Trophoblast cell (in vitro differentiated cells and primary cell): ENCODE data around the gene CAMSAP2.

Experiments used
- DNase-seq, 2 donors: peaks; one replicate each; pipeline ENCODE4 v3.0.0-alpha.2; 2016
- H2AFZ ChIP-seq: 2 replicates; pipeline ENCODE4 v1.6.1; 2013; ENCODE audit warnings: low read length, moderate library complexity, mild to moderate bottlenecking; ENCODE audit not compliant: insufficient read depth, poor library complexity
- H2AK5ac ChIP-seq: 2 replicates; pipeline ENCODE4 v1.6.1; 2013; ENCODE audit warnings: mild to moderate bottlenecking, low read length
- H2BK120ac ChIP-seq: 2 replicates; pipeline ENCODE4 v1.6.1; 2013; ENCODE audit warnings: low read length, mild to moderate bottlenecking, moderate library complexity; ENCODE audit not compliant: insufficient read depth, poor library complexity
- H2BK12ac ChIP-seq: 2 replicates; pipeline ENCODE4 v1.6.1; 2013; ENCODE audit warnings: mild to moderate bottlenecking, low read length, moderate library complexity
- H2BK5ac ChIP-seq: 2 replicates; pipeline ENCODE4 v1.6.1; 2013; ENCODE audit warnings: low read length, low read depth, moderate library complexity, mild to moderate bottlenecking; ENCODE audit not compliant: poor library complexity
- H3K14ac ChIP-seq: 2 replicates; pipeline ENCODE4 v1.6.1; 2013; ENCODE audit warnings: mild to moderate bottlenecking, low read length
- H3K18ac ChIP-seq: 2 replicates; pipeline ENCODE4 v1.6.1; 2013; ENCODE audit warnings: mild to moderate bottlenecking, low read length
- H3K23ac ChIP-seq: 2 replicates; pipeline ENCODE4 v1.6.1; 2013; ENCODE audit warnings: low read length
- H3K27ac ChIP-seq: 2 replicates; pipeline ENCODE4 v1.5.1; 2013; ENCODE audit warnings: low read depth, mild to moderate bottlenecking, inconsistent platforms, low read length, moderate library complexity
- H3K27me3 ChIP-seq: 2 replicates; pipeline ENCODE4 v1.6.1; 2013; ENCODE audit warnings: inconsistent platforms, mild to moderate bottlenecking, low read length, moderate library complexity; ENCODE audit not compliant: insufficient read depth
- H3K36me3 ChIP-seq, 2 experiments: 1 replicate in 1 of 2; 2 replicates in 1 of 2; pipeline ENCODE4 v1.6.1; 2013; ENCODE audit warnings: low read length in 2 of 2, mild to moderate bottlenecking in 2 of 2, moderate library complexity in 1 of 2; ENCODE audit not compliant: insufficient read depth in 2 of 2, control insufficient read depth in 1 of 2
- H3K4ac ChIP-seq: 2 replicates; pipeline ENCODE4 v1.6.1; 2013; ENCODE audit warnings: low read depth, mild to moderate bottlenecking, low read length, moderate library complexity
- H3K4me1 ChIP-seq, 2 experiments: 1 replicate in 1 of 2; 2 replicates in 1 of 2; pipeline ENCODE4 v1.6.1; 2013; ENCODE audit warnings: low read length in 2 of 2, mild to moderate bottlenecking in 2 of 2, moderate library complexity in 1 of 2; ENCODE audit not compliant: insufficient read depth in 2 of 2, control insufficient read depth in 1 of 2
- H3K4me2 ChIP-seq: 2 replicates; pipeline ENCODE4 v1.6.1; 2013; ENCODE audit warnings: inconsistent platforms, mild to moderate bottlenecking, low read length, moderate library complexity
- H3K4me3 ChIP-seq: 2 replicates; pipeline ENCODE4 v1.5.1; 2013; ENCODE audit warnings: mild to moderate bottlenecking, low read depth, low read length, inconsistent platforms
- H3K79me1 ChIP-seq: one replicate; pipeline ENCODE4 v1.6.1; 2013; ENCODE audit warnings: low read length
- H3K79me2 ChIP-seq: 2 replicates; pipeline ENCODE4 v1.6.1; 2013; ENCODE audit warnings: low read length, mild to moderate bottlenecking; ENCODE audit not compliant: control insufficient read depth, insufficient read depth, poor library complexity
- H3K9ac ChIP-seq: 2 replicates; pipeline ENCODE4 v1.6.1; 2013; ENCODE audit warnings: mild to moderate bottlenecking, low read length
- H3K9me3 ChIP-seq: 2 replicates; pipeline ENCODE4 v1.6.1; 2013; ENCODE audit warnings: low read depth, mild to moderate bottlenecking, control low read depth, inconsistent platforms, low read length; ENCODE audit not compliant: insufficient read depth
- H4K12ac ChIP-seq: 2 replicates; pipeline ENCODE4 v1.6.1; 2013; ENCODE audit warnings: low read depth, mild to moderate bottlenecking, low read length, moderate library complexity
- H4K8ac ChIP-seq: 2 replicates; pipeline ENCODE4 v1.6.1; 2013; ENCODE audit warnings: low read depth, mild to moderate bottlenecking, low read length, moderate library complexity
- H4K91ac ChIP-seq: one replicate; pipeline ENCODE4 v1.6.1; 2013; ENCODE audit warnings: low read depth, mild to moderate bottlenecking, low read length, moderate library complexity
- WGBS: extraction: QIAGEN DNeasy Blood & Tissue Kit; methylation state at CpG from one replicate; pipeline ENCODE4 v1.1.7; 2013; ENCODE audit warnings: missing lambda C conversion rate; ENCODE audit not compliant: insufficient read length, insufficient coverage; ENCODE audit errors: extremely low coverage; 5-methylcytosine and 5-hydroxymethylcytosine counted together

Gene CAMSAP2

DNA sequence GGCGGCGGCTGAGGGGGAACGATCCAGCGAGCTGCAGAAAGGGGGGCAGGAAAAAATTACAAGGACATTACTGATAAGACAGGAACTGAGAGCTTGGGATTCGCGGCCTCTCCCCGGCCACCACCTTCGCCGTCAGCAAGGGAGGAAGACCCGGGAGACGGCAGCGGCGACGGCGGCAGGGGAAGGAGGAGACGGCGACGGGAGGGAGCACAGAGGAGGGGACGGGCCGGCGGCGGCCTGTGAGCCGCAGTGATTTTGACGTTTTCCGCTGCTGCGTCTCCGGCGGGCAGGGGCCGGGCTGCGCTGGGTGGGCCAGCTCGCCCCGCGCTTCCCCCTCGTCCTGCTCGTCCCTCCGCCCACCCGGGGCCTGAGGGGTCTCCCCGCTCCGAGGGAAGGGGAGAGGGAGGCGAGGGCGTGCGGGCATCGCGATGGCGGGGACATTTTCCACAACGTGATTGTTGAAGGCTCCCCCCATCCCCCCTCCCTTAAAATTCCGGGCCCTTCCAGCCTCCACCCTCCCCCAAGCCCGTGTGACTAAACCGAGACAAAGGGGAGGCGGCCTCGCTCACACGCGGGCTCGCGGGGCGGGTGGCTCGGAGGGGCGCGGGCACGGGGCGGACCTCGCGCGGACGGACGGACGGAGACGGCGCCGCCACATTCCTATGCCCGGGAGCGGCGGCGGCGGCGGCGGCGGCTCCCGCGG lies 407 bp downstream of the CAMSAP2 start:
- H2AFZ ChIP-seq = peak overlapping the region; percentile 99
- peak overlapping the region; percentile 99 for H3K4ac ChIP-seq
- peak overlapping the region; percentile 87 for H3K4me2 ChIP-seq
- peak overlapping the region; percentile 41 for H2BK12ac ChIP-seq
- WGBS = no CpG with 5 or more reads among the region's 80 CpGs
- H3K4me1 ChIP-seq = peaks cover 0 to 2% of the 10 kb centered on the region in 2 experiments
- peak overlapping the region; percentile 100 for H3K27ac ChIP-seq
- no peaks in the 10 kb centered on the region for H3K27me3 ChIP-seq
- peak overlapping the region; percentile 97 for H3K14ac ChIP-seq
- H2BK5ac ChIP-seq = peak overlapping the region; percentile 98
- H3K36me3 ChIP-seq = no peaks in the 10 kb centered on the region
- H4K12ac ChIP-seq = peak overlapping the region; percentile 71
- H3K79me1 ChIP-seq = peaks cover 16% of the 10 kb centered on the region
- peak overlapping the region; percentile 98 for H2BK120ac ChIP-seq
- peak overlapping the region; percentile 34 for H2AK5ac ChIP-seq
- peak overlapping the region; percentile 89 for H3K9ac ChIP-seq
- H3K9me3 ChIP-seq = no peaks in the 10 kb centered on the region
- H3K79me2 ChIP-seq = peaks cover 12% of the 10 kb centered on the region
- H3K18ac ChIP-seq = peak overlapping the region; percentile 99
- peak overlapping the region; percentile 88 for H4K91ac ChIP-seq
- H4K8ac ChIP-seq = peak overlapping the region; percentile 96
- H3K23ac ChIP-seq = no peak overlapping the region
- DNase-seq = peak; percentile 60 to 74
- H3K4me3 ChIP-seq = peak overlapping the region; percentile 83

DNA sequence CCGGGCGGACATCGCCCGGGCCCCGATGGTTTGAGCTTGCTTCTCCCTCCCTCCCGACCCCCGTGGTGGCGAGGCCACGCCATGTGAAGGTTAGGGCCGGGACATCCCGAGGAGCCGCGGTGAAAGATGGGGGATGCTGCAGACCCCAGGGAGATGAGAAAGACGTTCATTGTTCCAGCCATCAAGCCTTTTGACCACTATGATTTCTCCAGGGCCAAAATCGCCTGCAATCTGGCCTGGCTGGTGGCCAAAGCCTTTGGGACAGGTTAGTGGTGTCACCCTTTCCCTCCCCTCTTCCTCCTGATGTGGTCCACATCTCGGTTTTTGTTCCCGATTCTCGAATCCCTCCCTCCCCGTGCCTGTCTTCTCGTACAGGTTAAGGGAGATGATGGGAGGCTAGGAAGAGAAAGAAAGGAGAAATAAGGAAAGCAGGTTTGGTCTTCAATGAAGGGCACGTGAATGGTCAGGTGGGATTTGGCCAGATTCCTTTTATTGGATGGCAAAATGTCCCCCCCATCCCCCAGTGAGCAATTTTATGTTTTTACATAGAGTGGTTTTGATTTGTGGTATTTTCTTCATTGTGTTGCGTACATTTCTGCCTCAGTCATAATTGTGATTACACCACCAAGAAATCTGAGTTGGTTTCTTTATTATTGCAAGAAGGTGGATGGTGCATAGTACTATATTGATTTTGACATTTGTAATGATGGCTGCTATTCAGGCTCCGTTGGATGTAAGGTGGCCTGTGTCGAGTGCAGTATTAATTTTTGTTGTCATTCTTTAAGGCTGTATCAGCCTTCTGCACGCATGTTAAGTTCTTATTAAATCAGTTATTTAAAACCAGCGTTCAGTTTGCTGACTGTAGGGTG lies 1.2 kb downstream of the CAMSAP2 start:
- no CpG with 5 or more reads among the region's 26 CpGs for WGBS
- Histone ChIP-seq H3K36me3 (no peaks in the 10 kb centered on the region), H3K4ac (peak overlapping the region; percentile 99), H2BK12ac (peak overlapping the region; percentile 23), H3K18ac (peak overlapping the region; percentile 99), H3K27ac (peak overlapping the region; percentile 100), H2BK5ac (peak overlapping the region; percentile 98), H3K23ac (no peak overlapping the region), H2AFZ (peak overlapping the region; percentile 99), H2AK5ac (peak overlapping the region; percentile 70), H3K9me3 (no peaks in the 10 kb centered on the region), H3K27me3 (no peaks in the 10 kb centered on the region), H4K91ac (peak overlapping the region; percentile 88), H2BK120ac (peak overlapping the region; percentile 98), H3K79me1 (peaks cover 16% of the 10 kb centered on the region), H3K4me2 (peak overlapping the region; percentile 60), H3K14ac (peak overlapping the region; percentile 97), H3K9ac (peak overlapping the region; percentile 62), H4K12ac (peak overlapping the region; percentile 19), H4K8ac (peak overlapping the region; percentile 96), H3K4me1 (peaks cover 0 to 4% of the 10 kb centered on the region in 2 experiments), H3K4me3 (peak overlapping the region; percentile 83), H3K79me2 (peaks cover 14% of the 10 kb centered on the region)
- DNase-seq = peak in 1 of 2 donors; percentile 40

DNA sequence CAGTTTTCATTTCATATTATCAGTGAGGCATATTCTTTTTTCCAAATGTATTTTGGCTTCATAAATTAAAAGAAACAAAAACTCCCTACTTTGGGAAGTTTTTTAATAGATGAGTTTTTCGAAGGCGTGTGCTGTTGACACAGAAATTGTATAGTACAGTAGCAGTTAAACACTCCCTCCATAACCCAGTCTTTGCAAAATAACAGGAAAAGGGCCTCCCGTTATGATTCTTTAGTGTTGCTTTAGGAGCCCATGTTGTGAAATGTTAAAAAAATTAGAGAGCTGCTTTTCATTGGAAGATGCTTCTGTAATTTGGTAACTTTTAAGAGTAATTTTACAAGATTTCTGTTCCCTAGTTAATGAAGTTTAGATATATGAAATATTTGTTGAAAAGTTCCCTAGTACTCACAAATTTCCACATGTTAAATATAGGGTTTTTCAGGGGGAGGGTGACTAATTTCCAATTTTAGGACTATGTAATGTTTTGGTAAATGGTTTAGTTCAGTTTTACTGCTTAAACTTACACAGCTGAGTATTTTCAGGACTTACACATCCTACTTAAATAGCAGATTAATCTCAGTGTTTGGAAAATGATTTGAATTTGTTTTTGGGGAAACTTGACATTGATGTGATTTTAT lies 2.0 kb downstream of the CAMSAP2 start:
- H3K27me3 ChIP-seq = no peaks in the 10 kb centered on the region
- no peak overlapping the region for H3K14ac ChIP-seq
- no peak overlapping the region for H4K8ac ChIP-seq
- no peak overlapping the region for H3K27ac ChIP-seq
- H3K79me1 ChIP-seq = peaks cover 16% of the 10 kb centered on the region
- H3K18ac ChIP-seq = no peak overlapping the region
- H3K23ac ChIP-seq = no peak overlapping the region
- peaks cover 16% of the 10 kb centered on the region for H3K79me2 ChIP-seq
- no peak overlapping the region for H2BK120ac ChIP-seq
- DNase-seq = no peak
- H3K36me3 ChIP-seq = peaks cover 0 to 1% of the 10 kb centered on the region in 2 experiments
- no peak overlapping the region for H4K91ac ChIP-seq
- H3K4me1 ChIP-seq = peaks cover 0 to 4% of the 10 kb centered on the region in 2 experiments
- H3K9me3 ChIP-seq = no peaks in the 10 kb centered on the region
- no peak overlapping the region for H3K9ac ChIP-seq
- no peak overlapping the region for H3K4me3 ChIP-seq
- WGBS = no CpG with 5 or more reads among the region's 3 CpGs
- no peak overlapping the region for H2AFZ ChIP-seq
- no peak overlapping the region for H2BK5ac ChIP-seq
- no peak overlapping the region for H2BK12ac ChIP-seq
- H4K12ac ChIP-seq = no peak overlapping the region
- peak overlapping the region; percentile 60 for H3K4me2 ChIP-seq
- no peak overlapping the region for H3K4ac ChIP-seq
- no peak overlapping the region for H2AK5ac ChIP-seq

DNA sequence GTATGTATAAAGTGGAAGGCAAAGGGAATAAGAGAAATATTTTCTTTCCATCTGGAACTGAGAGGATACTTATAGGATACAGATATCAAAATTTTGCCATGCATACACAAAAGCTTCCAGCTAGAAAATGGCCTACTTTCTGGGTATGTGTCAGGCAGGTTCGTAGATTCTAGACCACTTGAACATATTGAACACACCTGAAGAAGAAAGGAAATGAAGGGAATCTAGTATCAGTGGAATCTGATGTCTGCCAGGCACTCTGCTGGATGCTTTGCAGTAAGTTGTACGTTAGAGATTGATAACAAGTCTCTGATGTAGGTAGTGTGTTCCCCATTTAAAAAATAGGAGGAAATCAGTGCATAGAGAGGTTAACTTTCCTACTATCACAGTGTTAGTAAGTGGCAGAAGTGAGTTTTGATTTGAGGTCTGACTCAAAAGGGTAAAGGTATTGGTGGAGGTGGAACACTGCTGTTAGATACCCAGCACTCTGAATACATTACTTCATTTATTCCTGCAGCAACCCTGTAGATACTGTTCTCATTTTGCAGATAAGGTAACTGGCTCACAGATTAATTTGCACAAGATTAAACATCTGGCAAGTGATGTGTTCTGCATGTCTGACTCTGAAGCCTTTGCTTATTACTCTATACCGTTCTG lies 3.0 kb downstream of the CAMSAP2 start:
- Histone ChIP-seq H3K23ac (no peak overlapping the region), H3K9ac (no peak overlapping the region), H4K91ac (no peak overlapping the region), H2BK5ac (no peak overlapping the region), H3K27ac (no peak overlapping the region), H4K8ac (no peak overlapping the region), H2BK120ac (no peak overlapping the region), H3K18ac (no peak overlapping the region), H3K79me1 (peaks cover 16% of the 10 kb centered on the region), H3K4ac (peak overlapping the region; percentile 67), H3K4me3 (no peak overlapping the region), H3K79me2 (peaks cover 16% of the 10 kb centered on the region), H3K9me3 (no peaks in the 10 kb centered on the region), H3K4me1 (peaks cover 0 to 4% of the 10 kb centered on the region in 2 experiments), H3K27me3 (no peaks in the 10 kb centered on the region), H2AK5ac (no peak overlapping the region), H2BK12ac (no peak overlapping the region), H3K14ac (no peak overlapping the region), H2AFZ (no peak overlapping the region), H4K12ac (no peak overlapping the region), H3K4me2 (peak overlapping the region; percentile 61), H3K36me3 (peaks cover under 1 to 1% of the 10 kb centered on the region in 2 experiments)
- DNase-seq = no peak
- WGBS = no CpG with 5 or more reads among the region's 3 CpGs
